Psoas muscle (tissue), 8 donors: ENCODE data around the gene TECTA. TPM values are rescaled to one million over a fixed set of nuclear protein-coding genes. Genes with fewer than 3 reads are reported as not detected.

ENCODE experiments used
- ATAC-seq, 4 donors: fragments of 200-7000 bp; cut with Tn5 transposase; one replicate each; pipeline ENCODE4 v1.9.1; 2020; ENCODE audit warnings: moderate library complexity in 3 of 4, mild to moderate bottlenecking in 2 of 4
- DNase-seq, 2 donors: peaks; one replicate each; pipeline ENCODE4 v3.0.0-alpha.2; 2020
- H3K27ac ChIP-seq: fragments of 200-600 bp; one replicate; pipeline ENCODE4 v1.8.0; 2022
- H3K27me3 ChIP-seq, 3 donors: fragments of 200-600 bp in 1 of 3; one replicate each; pipeline versions ENCODE4 v1.6.1 to v1.8.0; 2013 to 2022; ENCODE audit warnings: low read length in 2 of 3, mild to moderate bottlenecking in 2 of 3, moderate library complexity in 1 of 3; ENCODE audit not compliant: insufficient read depth in 3 of 3
- H3K36me3 ChIP-seq, 2 donors: fragments of 200-600 bp in 1 of 2; one replicate each; pipeline versions ENCODE4 v1.6.1 to v1.8.0; 2013 to 2022; ENCODE audit warnings: low read depth in 1 of 2, mild to moderate bottlenecking in 1 of 2, moderate library complexity in 1 of 2; ENCODE audit not compliant: insufficient read depth in 1 of 2
- H3K4me1 ChIP-seq: fragments of 200-600 bp; one replicate; pipeline ENCODE4 v1.8.0; 2022
- H3K4me3 ChIP-seq: fragments of 200-600 bp; one replicate; pipeline ENCODE4 v1.8.0; 2022; ENCODE audit warnings: mild to moderate bottlenecking
- H3K9me3 ChIP-seq: fragments of 200-600 bp; one replicate; pipeline ENCODE4 v1.8.0; 2022
- WGBS, 3 donors: extraction: QIAGEN DNeasy Blood & Tissue Kit; methylation state at CpG; one replicate each; pipeline versions ENCODE4 v1.1.6 to v1.1.7; 2013; 5-methylcytosine and 5-hydroxymethylcytosine counted together
- intact Hi-C, 2 donors: fragments of 100-400 bp; cut with DNase I; formaldehyde crosslinking; loops; one replicate each; pipeline versions ENCODE4 v1.11.0 to v1.14.2; 2022
- polyA plus RNA-seq, 3 donors: library from polyadenylated mRNA; stranded (reverse); fragments of 200-250 nt; gene quantifications; one replicate each; pipeline ENCODE4 v1.2.3, GENCODE V29; 2013
- total RNA-seq, 4 donors: library from RNA; stranded (reverse); fragmentation: NEBNext Ultra II Directional in 2 of 4; extraction: Animal tissue kit (Norgen Biotek cat#: 25700) in 2 of 4; gene quantifications; one replicate each; pipeline versions ENCODE4 v1.2.1 to v1.2.4, GENCODE V29; 2021 to 2023
- TF ChIP-seq, protein P1 (sequence below): fragments of 200-600 bp; IDR thresholded peaks from one replicate; pipeline ENCODE4 v1.8.0; 2022; ENCODE audit warnings: antibody characterized with exemption
- donor health status: healthy with polysubstance abuse.
- donor health status: DM: no; HTN: no; CAD: no; lungs with moderate emphysema.
- donor health status: Bipolar disorder and iron deficiency.
- donor health status: healthy.
- donor health status: DM: yes; HTN: yes; CAD: no.
- donor health status: DM: no; HTN: no; CAD: no.
- donor health status: DM: no; HTN: no; CAD: no.
- donor health status: DM: yes; HTN: yes; CAD: no.

The TECTA gene
- total and polyA plus RNA-seq, 7 donors: 0.10 to 2.6 (median 0.30) TPM

GRCh38 chr11:121191818-121192217 is 90.8 kb downstream of the TECTA start:
- intact Hi-C loops: loop anchor here (5.0 to 10.0 kb wide), 3 partner anchors 680 to 1295 kb away; partner anchors contain the start of gene GRIK4 (in 1 of the 2)
- no peak for ATAC-seq
- WGBS, 3 donors: 67 to 76% (median 68%) methylated on average over 5 of the region's 5 CpGs

DNA sequence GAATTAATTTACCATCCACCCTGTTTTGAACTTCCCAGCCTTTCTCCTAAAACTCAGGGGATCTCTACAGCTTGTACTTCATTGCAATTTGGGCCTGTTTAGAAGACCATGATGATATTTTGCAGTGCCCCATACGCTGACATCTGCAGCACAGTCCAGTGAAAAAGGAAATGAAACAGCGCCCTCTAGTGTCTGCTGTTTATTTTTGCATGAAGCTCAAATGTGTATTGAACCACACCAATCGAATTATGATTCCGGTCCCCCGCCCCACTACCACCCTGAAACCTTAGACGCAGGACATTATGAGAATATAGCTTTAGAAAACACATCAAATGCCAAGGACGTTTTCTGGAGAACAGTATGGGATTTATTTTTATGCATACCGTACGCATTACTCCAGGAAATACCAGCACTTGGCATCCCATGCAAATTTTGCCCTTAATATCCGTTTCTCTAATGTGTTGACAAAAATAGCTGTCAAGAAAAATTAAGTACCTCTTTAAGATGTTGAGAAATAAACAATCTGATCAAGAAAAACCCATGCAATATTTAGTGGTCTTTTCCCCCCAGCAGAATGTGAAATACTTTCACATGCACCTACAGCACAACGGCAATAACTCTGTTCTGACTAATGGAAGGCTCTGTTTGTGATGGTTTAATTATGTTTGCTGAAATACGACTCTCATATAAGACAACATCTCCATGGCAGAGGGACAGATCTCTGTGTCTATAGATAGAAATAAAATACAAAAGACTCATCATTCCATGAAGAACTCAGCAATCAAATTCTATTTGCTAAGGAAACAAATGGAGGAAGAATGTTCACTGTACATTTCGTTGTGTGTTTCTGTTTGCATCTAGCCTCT is 93.9 kb downstream of the TECTA start:
- no peak overlapping the region for H3K27ac ChIP-seq
- H3K27me3 ChIP-seq: peaks cover 0 to 12% (median 4%) of the 10 kb centered on the region in 3 donors
- 13 to 18% (median 17%) methylated on average over 13 of the region's 13 CpGs for WGBS, 3 donors
- H3K9me3 ChIP-seq: no peaks in the 10 kb centered on the region
- no peaks in the 10 kb centered on the region for H3K36me3 ChIP-seq
- ATAC-seq (peak; percentile 54 to 76 (median 62)), DNase-seq (no peak)
- TF ChIP-seq, protein P1, sequence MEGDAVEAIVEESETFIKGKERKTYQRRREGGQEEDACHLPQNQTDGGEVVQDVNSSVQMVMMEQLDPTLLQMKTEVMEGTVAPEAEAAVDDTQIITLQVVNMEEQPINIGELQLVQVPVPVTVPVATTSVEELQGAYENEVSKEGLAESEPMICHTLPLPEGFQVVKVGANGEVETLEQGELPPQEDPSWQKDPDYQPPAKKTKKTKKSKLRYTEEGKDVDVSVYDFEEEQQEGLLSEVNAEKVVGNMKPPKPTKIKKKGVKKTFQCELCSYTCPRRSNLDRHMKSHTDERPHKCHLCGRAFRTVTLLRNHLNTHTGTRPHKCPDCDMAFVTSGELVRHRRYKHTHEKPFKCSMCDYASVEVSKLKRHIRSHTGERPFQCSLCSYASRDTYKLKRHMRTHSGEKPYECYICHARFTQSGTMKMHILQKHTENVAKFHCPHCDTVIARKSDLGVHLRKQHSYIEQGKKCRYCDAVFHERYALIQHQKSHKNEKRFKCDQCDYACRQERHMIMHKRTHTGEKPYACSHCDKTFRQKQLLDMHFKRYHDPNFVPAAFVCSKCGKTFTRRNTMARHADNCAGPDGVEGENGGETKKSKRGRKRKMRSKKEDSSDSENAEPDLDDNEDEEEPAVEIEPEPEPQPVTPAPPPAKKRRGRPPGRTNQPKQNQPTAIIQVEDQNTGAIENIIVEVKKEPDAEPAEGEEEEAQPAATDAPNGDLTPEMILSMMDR: peak; percentile 65
- intact Hi-C loops: loop anchor here (5.0 to 10.0 kb wide), 3 partner anchors 683 to 1298 kb away; partner anchors contain the start of gene GRIK4 (in 1 of the 2)
- no peaks in the 10 kb centered on the region for H3K4me1 ChIP-seq
- H3K4me3 ChIP-seq: no peak overlapping the region

More at GRCh38 chr11:121191818-121192217, 90.8 kb downstream of the TECTA start:
- DNase-seq: no peak
- TF ChIP-seq, protein P1: no peak
- Histone ChIP-seq H3K27me3 (peaks cover 0 to 12% (median 4%) of the 10 kb centered on the region in 3 donors), H3K27ac (no peak overlapping the region), H3K4me1 (no peaks in the 10 kb centered on the region), H3K4me3 (no peak overlapping the region), H3K9me3 (no peaks in the 10 kb centered on the region), H3K36me3 (no peaks in the 10 kb centered on the region)

GRCh38 chr11:121198491-121198890 is 97.4 kb downstream of the TECTA start:
- Histone ChIP-seq H3K4me1 (no peaks in the 10 kb centered on the region), H3K9me3 (no peaks in the 10 kb centered on the region), H3K4me3 (no peak overlapping the region), H3K36me3 (no peaks in the 10 kb centered on the region), H3K27ac (no peak overlapping the region), H3K27me3 (peaks cover 0 to 12% (median 4%) of the 10 kb centered on the region in 3 donors)
- intact Hi-C loops: loop anchor here in 1 of 2 donors (10.0 kb wide), 1 partner anchor 694 kb away; no protein-coding TSS in a partner anchor
- WGBS, 3 donors: 71 to 85% (median 74%) methylated on average over 5 of the region's 5 CpGs
- TF ChIP-seq, protein P1: no peak
- ATAC-seq (no peak), DNase-seq (no peak)

GRCh38 chr11:121199516-121199915 is 98.5 kb downstream of the TECTA start:
- Histone ChIP-seq H3K4me3 (no peak overlapping the region), H3K36me3 (no peaks in the 10 kb centered on the region), H3K9me3 (no peaks in the 10 kb centered on the region), H3K4me1 (no peaks in the 10 kb centered on the region), H3K27me3 (peaks cover 0 to 12% (median 4%) of the 10 kb centered on the region in 3 donors), H3K27ac (no peak overlapping the region)
- DNase-seq (no peak), ATAC-seq (no peak)
- intact Hi-C loops: loop anchor here in 1 of 2 donors (10.0 kb wide), 1 partner anchor 695 kb away; no protein-coding TSS in a partner anchor
- 46 to 57% (median 53%) methylated on average over 3 of the region's 3 CpGs for WGBS, 3 donors
- TF ChIP-seq, protein P1: no peak
